ENCODE results near the gene PHETA1. TPM values are rescaled to one million over a fixed set of nuclear protein-coding genes. Genes with fewer than 3 reads are reported as not detected.

Gene PHETA1
- polyA plus RNA-seq, 1 donor from 2014 or later = 25.4 TPM

GRCh38 chr12:111353026-111353425, 15.9 kb downstream of the PHETA1 start:
- H3K9me3 ChIP-seq (ENCODE audit: low read length) = peaks cover 4% of the 10 kb centered on the region
- H3K9me2 ChIP-seq (ENCODE audit: insufficient read depth, low read length) = no peaks in the 10 kb centered on the region
- H3K27me3 ChIP-seq (ENCODE audit: insufficient read depth, low read depth, low read length) = no peaks in the 10 kb centered on the region
- no peaks in the 10 kb centered on the region for H4K20me1 ChIP-seq (ENCODE audit: insufficient read depth)
- no peak overlapping the region for H3K9ac ChIP-seq (ENCODE audit: low read length)
- H2AFZ ChIP-seq (ENCODE audit: low read depth, low read length) = no peak overlapping the region
- H3K79me2 ChIP-seq (replicated peaks; ENCODE audit: insufficient read depth, low read length) = no peaks in the 10 kb centered on the region
- no peaks in the 10 kb centered on the region for H3K36me3 ChIP-seq (ENCODE audit: insufficient read depth, low read length)
- H3K4me3 ChIP-seq (ENCODE audit: low read length) = no peak overlapping the region
- TF ChIP-seq POLR2AphosphoS5 (IDR thresholded peaks at IDR 0.05) = no peak
- no peak for TF ChIP-seq TAF1 (IDR thresholded peaks at IDR 0.05; ENCODE audit: low read depth)
- TF ChIP-seq MXI1 (conservative IDR thresholded peaks at IDR 0.05; ENCODE audit: poor library complexity, severe bottlenecking) = no peak
- TF ChIP-seq RAD21 (conservative IDR thresholded peaks at IDR 0.05) = no peak
- no peak for TF ChIP-seq SMC3 (conservative IDR thresholded peaks at IDR 0.05; ENCODE audit: poor library complexity)
- no peak for TF ChIP-seq REST (IDR thresholded peaks at IDR 0.05; ENCODE audit: borderline replicate concordance)
- TF ChIP-seq CTCF (IDR thresholded peaks at IDR 0.05; ENCODE audit: poor library complexity, severe bottlenecking) = no peak
- TF ChIP-seq EZH2 (IDR thresholded peaks at IDR 0.05; ENCODE audit: borderline replicate concordance, insufficient read depth, low read length, poor library complexity, severe bottlenecking) = no peak
- TF ChIP-seq EP300 (conservative IDR thresholded peaks at IDR 0.05; ENCODE audit: poor library complexity, severe bottlenecking) = no peak
- H3K4me2 ChIP-seq (ENCODE audit: low read length) = no peak overlapping the region
- H3F3A ChIP-seq (ENCODE audit: insufficient read depth, low read length, poor library complexity, severe bottlenecking) = no peaks in the 10 kb centered on the region
- H3K27ac ChIP-seq (ENCODE audit: low read length) = no peak overlapping the region

- Histone ChIP-seq H3K4me3 (ENCODE audit: low read length) (no peak overlapping the region), H3K9me2 (ENCODE audit: insufficient read depth, low read length) (no peaks in the 10 kb centered on the region), H3K36me3 (ENCODE audit: insufficient read depth, low read length) (no peaks in the 10 kb centered on the region), H3F3A (ENCODE audit: insufficient read depth, low read length, poor library complexity, severe bottlenecking) (no peaks in the 10 kb centered on the region), H3K9ac (ENCODE audit: low read length) (no peak overlapping the region), H4K20me1 (ENCODE audit: insufficient read depth) (no peaks in the 10 kb centered on the region), H3K4me2 (ENCODE audit: low read length) (no peak overlapping the region), H3K79me2 (replicated peaks; ENCODE audit: insufficient read depth, low read length) (no peaks in the 10 kb centered on the region), H3K27me3 (ENCODE audit: insufficient read depth, low read depth, low read length) (no peaks in the 10 kb centered on the region), H3K9me3 (ENCODE audit: low read length) (peaks cover 4% of the 10 kb centered on the region), H3K27ac (ENCODE audit: low read length) (no peak overlapping the region), H2AFZ (ENCODE audit: low read depth, low read length) (no peak overlapping the region)
- TF ChIP-seq TAF1 (IDR thresholded peaks at IDR 0.05; ENCODE audit: low read depth) = no peak
- no peak for TF ChIP-seq EZH2 (IDR thresholded peaks at IDR 0.05; ENCODE audit: borderline replicate concordance, insufficient read depth, low read length, poor library complexity, severe bottlenecking)
- TF ChIP-seq SMC3 (conservative IDR thresholded peaks at IDR 0.05; ENCODE audit: poor library complexity) = no peak
- no peak for TF ChIP-seq RAD21 (conservative IDR thresholded peaks at IDR 0.05)
These were observed 16.4 kb downstream of the PHETA1 start for GRCh38 chr12:111352296-111352993.
